ENCODE results near the gene PIGS.

The PIGS gene

DNA sequence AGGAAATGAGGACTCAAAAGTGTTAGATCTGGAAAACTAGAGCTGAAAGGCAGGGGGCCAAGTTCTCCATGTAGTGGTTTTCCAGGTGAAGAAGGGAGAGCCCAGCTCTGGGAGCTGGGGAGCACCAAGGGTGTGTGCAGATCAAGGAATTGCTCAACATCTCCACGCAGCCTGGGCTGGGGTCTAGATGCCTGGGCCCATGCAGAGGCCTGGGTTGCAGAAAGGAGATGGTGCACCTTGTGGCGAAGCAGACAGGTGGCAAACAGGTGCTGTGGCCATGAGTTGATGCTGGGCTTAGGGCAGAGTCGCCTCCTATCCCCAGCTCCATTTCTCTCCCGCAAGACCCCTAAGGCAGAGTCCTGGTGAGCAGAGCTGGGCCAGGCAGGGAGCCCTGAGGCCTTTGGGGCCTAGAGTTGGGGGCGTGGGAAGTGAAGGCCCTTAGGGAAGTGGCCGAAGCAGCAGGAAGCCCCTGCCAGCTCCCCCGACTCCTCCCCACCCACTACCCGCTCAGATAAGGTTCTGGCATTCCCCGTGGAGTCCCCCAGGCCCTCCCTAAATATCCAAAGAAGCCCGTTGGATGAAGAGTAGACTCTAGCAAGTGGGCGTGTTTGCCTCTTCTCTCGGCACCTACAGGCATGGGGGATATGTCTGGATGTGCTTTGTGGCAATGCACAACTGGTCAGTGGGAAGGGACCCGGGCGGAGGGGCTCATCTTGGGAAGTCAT lies 64.4 kb downstream of the PIGS start:
- no peak overlapping the region for H3K4me3 ChIP-seq (ENCODE audit: low read depth, low read length)
- TF ChIP-seq, protein P1, sequence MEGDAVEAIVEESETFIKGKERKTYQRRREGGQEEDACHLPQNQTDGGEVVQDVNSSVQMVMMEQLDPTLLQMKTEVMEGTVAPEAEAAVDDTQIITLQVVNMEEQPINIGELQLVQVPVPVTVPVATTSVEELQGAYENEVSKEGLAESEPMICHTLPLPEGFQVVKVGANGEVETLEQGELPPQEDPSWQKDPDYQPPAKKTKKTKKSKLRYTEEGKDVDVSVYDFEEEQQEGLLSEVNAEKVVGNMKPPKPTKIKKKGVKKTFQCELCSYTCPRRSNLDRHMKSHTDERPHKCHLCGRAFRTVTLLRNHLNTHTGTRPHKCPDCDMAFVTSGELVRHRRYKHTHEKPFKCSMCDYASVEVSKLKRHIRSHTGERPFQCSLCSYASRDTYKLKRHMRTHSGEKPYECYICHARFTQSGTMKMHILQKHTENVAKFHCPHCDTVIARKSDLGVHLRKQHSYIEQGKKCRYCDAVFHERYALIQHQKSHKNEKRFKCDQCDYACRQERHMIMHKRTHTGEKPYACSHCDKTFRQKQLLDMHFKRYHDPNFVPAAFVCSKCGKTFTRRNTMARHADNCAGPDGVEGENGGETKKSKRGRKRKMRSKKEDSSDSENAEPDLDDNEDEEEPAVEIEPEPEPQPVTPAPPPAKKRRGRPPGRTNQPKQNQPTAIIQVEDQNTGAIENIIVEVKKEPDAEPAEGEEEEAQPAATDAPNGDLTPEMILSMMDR (IDR thresholded peaks at IDR 0.05; ENCODE audit: borderline replicate concordance, insufficient read depth, low read depth, low read length), result no peak

DNA sequence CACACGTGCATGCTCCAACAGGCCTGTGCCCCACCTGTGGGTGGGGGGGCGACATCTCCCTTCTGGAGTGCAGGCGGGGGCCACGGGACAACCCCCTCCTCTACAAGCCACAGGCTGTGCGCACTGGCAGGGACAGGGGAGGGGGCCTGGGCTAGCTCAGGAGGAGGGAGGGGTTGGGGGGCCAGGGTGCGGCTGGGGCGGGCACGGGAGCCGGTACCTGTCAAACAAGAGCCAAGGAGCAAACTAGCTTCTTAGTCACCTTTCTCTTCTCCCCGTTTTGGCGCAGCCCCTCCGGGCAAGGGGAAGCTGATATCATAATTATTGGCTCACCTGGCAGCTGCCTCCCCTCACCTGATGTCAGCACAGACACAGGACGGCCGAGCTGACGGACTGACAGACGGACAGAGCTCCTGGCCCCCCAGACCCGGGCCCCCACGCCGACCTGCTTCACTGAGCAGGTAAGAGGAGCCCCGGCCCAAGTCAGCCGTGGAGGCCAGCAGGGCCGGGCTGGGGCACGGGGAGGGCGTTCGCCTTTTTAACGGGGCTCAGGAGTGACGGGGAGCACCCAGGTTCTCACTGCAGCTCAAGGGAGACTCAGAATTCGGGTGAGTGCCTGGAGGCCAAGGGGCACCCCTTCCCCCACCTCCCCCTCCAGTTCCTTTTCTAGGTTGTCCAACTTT lies 65.2 kb downstream of the PIGS start, which contains the start of gene FOXN1:
FOXN1 (plus strand) TSS at position 363 of the 680 bp plus-strand sequence. CDS start 17,622 bp downstream, outside the sequence.
- TF ChIP-seq, protein P1 (IDR thresholded peaks at IDR 0.05; ENCODE audit: borderline replicate concordance, insufficient read depth, low read depth, low read length), result no peak
- no peak within 1 kb of the TSS for H3K4me3 ChIP-seq (ENCODE audit: low read depth, low read length)

DNA sequence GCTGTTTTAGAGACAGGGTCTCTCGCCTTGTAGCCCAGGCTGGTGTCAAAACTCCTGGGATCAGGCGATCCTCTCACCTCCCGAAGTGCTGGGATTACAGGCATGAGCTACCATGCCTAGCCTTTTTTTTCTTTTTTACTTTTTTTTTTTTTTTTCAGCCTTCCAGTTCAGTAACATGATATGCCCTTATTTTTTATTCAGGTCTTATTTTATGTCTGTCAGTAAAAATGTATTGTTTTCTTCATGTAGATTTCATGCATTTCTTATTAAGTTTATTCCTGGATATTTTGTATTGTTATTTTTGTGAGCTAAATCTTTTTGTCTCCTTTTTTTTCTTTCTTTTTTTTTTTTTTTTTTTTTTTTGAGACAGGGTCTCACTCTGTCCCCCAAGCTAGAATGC lies 67.9 kb downstream of the PIGS start:
- TF ChIP-seq, protein P1 (IDR thresholded peaks at IDR 0.05; ENCODE audit: borderline replicate concordance, insufficient read depth, low read depth, low read length), result no peak
- H3K4me3 ChIP-seq (ENCODE audit: low read depth, low read length), result no peak overlapping the region
